Amygdala (tissue), 56 donors: ENCODE results near the gene GPC1.

Source experiments
- DNase-seq, 56 donors: peaks; one replicate each; lab custom pipeline; 2025; lab: John Stamatoyannopoulos, UW

GPC1 gene

GRCh38 chr2:240411261-240412160 is 24.0 kb upstream of the GPC1 start:
- DNase-seq = no peak

GRCh38 chr2:240412211-240412861 is 23.1 kb upstream of the GPC1 start:
- no peak for DNase-seq

- DNase-seq = no peak
These were observed 22.3 kb upstream of the GPC1 start for GRCh38 chr2:240412975-240413812.

- no peak for DNase-seq
These were observed 21.5 kb upstream of the GPC1 start for GRCh38 chr2:240413813-240414429.

- DNase-seq = no peak
These were observed 18.6 kb upstream of the GPC1 start for GRCh38 chr2:240416821-240417220.

GRCh38 chr2:240418311-240418710 is 17.2 kb upstream of the GPC1 start:
- no peak for DNase-seq

- no peak for DNase-seq
These were observed 16.2 kb upstream of the GPC1 start for GRCh38 chr2:240419271-240419670.

- DNase-seq = no peak
These were observed 15.7 kb upstream of the GPC1 start for GRCh38 chr2:240419723-240420122.

GRCh38 chr2:240420206-240421104 is 15.0 kb upstream of the GPC1 start:
- DNase-seq = no peak

- no peak for DNase-seq
These were observed 14.1 kb upstream of the GPC1 start for GRCh38 chr2:240421381-240421780.

GRCh38 chr2:240422658-240423329 is 12.7 kb upstream of the GPC1 start:
- no peak for DNase-seq

- no peak for DNase-seq
These were observed 11.7 kb upstream of the GPC1 start for GRCh38 chr2:240423788-240424191.

- DNase-seq = no peak
These were observed 10.9 kb upstream of the GPC1 start for GRCh38 chr2:240424341-240425235.

GRCh38 chr2:240425236-240425615 is 10.2 kb upstream of the GPC1 start:
- DNase-seq = no peak

- DNase-seq = no peak
These were observed 9.8 kb upstream of the GPC1 start for GRCh38 chr2:240425697-240426096.

GRCh38 chr2:240426845-240427721 is 8.4 kb upstream of the GPC1 start:
- no peak for DNase-seq

GRCh38 chr2:240427729-240428128 is 7.7 kb upstream of the GPC1 start:
- no peak for DNase-seq
